HCT116 (cell line): ENCODE measurements around the gene GMEB1. TPM values are rescaled to one million over a fixed set of nuclear protein-coding genes. Genes with fewer than 3 reads are reported as not detected.

ENCODE experiments used
- ATAC-seq: fragments of 200-7000 bp; cut with Tn5 transposase; 2 replicates; pipeline ENCODE4 v1.9.1; 2020; ENCODE audit warnings: mild to moderate bottlenecking, moderate library complexity
- BruUV-seq: library from RNA; stranded (reverse); fragments of 400-500 nt; replicated peaks from 2 replicates; lab custom pipeline; 2021; lab: Mats Ljungman, UMichigan
- CTCF ChIA-PET: fragments of 300-600 bp; sonication (Branson Sonifier 250); formaldehyde crosslinking; loops from one replicate; lab custom pipeline; 2021; ENCODE audit warnings: antibody characterized with exemption; lab: Charles Lee
- POLR2A ChIA-PET: fragments of 300-600, 350-600 bp; sonication (Branson Sonifier 250); formaldehyde crosslinking; loops from one replicate; lab custom pipeline; 2021; ENCODE audit warnings: antibody characterized with exemption; lab: Charles Lee
- RAD21 ChIA-PET, 2 experiments: fragments of 300-600 bp; sonication (Branson Sonifier 250); formaldehyde crosslinking; loops; one replicate each; lab custom pipeline; 2023; ENCODE audit warnings: low total read pairs in 2 of 2; ENCODE audit not compliant: uncharacterized antibody in 2 of 2, unreplicated experiment in 2 of 2, low non-redundant PET in 1 of 2; lab: Charles Lee
- DNase-seq: peaks from one replicate; pipeline ENCODE4 v3.0.0-alpha.2; 2010; ENCODE audit warnings: low read depth, low spot score
- H2AFZ ChIP-seq: fragments of 200-600 bp; shearing (Covaris generic), sonication (generic); 2 replicates; pipeline ENCODE4 v1.6.1; 2017; ENCODE audit warnings: low read depth, mixed run types, mixed read lengths, antibody characterized with exemption, low read length; ENCODE audit not compliant: poor library complexity, severe bottlenecking
- H3K27ac ChIP-seq: 2 replicates; pipeline ENCODE4 v1.5.1; 2012; ENCODE audit warnings: low read depth, low read length
- H3K27me3 ChIP-seq: fragments of 200-600 bp; sonication (generic); 2 replicates; pipeline ENCODE4 v1.6.1; 2016; ENCODE audit warnings: mixed run types, low read length, mixed read lengths; ENCODE audit not compliant: insufficient read depth
- H3K36me3 ChIP-seq, 2 experiments: fragments of 200-500 bp in 1 of 2; fragments of 200-600 bp in 1 of 2; sonication (Bioruptor generic) in 1 of 2; sonication (generic) in 1 of 2; 2 replicates each; pipeline versions ENCODE4 v1.5.1 to v1.6.1; 2014 to 2016; ENCODE audit warnings: low read length in 2 of 2, inconsistent platforms in 1 of 2, mixed read lengths in 1 of 2, mixed run types in 1 of 2; ENCODE audit not compliant: insufficient read depth in 2 of 2, control insufficient read depth in 1 of 2
- H3K4me1 ChIP-seq, 2 experiments: fragments of 200-600 bp in 1 of 2; sonication (generic) in 1 of 2; 2 replicates each; pipeline versions ENCODE4 v1.5.1 to v1.6.1; 2012 to 2017; ENCODE audit warnings: low read length in 2 of 2, inconsistent platforms in 1 of 2, mild to moderate bottlenecking in 1 of 2, mixed read lengths in 1 of 2, mixed run types in 1 of 2, moderate library complexity in 1 of 2; ENCODE audit not compliant: insufficient read depth in 2 of 2, control insufficient read depth in 1 of 2
- H3K4me2 ChIP-seq: fragments of 200-600 bp; sonication (generic); 2 replicates; pipeline ENCODE4 v1.6.1; 2017; ENCODE audit warnings: mixed run types, low read length, mixed read lengths
- H3K4me3 ChIP-seq, 2 experiments: fragments of 200-600 bp in 1 of 2; sonication (generic) in 1 of 2; replicated peaks in 1 of 2; 2 replicates each; pipeline ENCODE4 v1.5.1; 2011 to 2016; ENCODE audit warnings: low read length in 2 of 2, control low read depth in 1 of 2, low read depth in 1 of 2, mild to moderate bottlenecking in 1 of 2, mixed read lengths in 1 of 2, mixed run types in 1 of 2
- H3K79me2 ChIP-seq: fragments of 200-600 bp; sonication (generic); 2 replicates; pipeline ENCODE4 v1.6.1; 2017; ENCODE audit warnings: mild to moderate bottlenecking, mixed run types, low read length, moderate library complexity, mixed read lengths; ENCODE audit not compliant: insufficient read depth
- H3K9ac ChIP-seq: fragments of 200-600 bp; sonication (generic); 2 replicates; pipeline ENCODE4 v1.6.1; 2016; ENCODE audit warnings: low read length, mixed read lengths
- H3K9me2 ChIP-seq: fragments of 200-600 bp; sonication (generic), shearing (Covaris generic); 2 replicates; pipeline ENCODE4 v1.6.1; 2017; ENCODE audit warnings: mixed run types, mild to moderate bottlenecking, moderate library complexity; ENCODE audit not compliant: insufficient read depth
- H3K9me3 ChIP-seq, 2 experiments: fragments of 200-500 bp in 1 of 2; fragments of 200-600 bp in 1 of 2; sonication (Bioruptor generic) in 1 of 2; sonication (generic) in 1 of 2; 2 replicates each; pipeline ENCODE4 v1.6.1; 2014 to 2017; ENCODE audit warnings: low read length in 2 of 2, mixed read lengths in 2 of 2, inconsistent platforms in 1 of 2, low read depth in 1 of 2, mild to moderate bottlenecking in 1 of 2, mixed run types in 1 of 2, moderate library complexity in 1 of 2; ENCODE audit not compliant: control insufficient read depth in 1 of 2, insufficient read depth in 1 of 2
- H4K20me1 ChIP-seq: fragments of 200-600 bp; sonication (generic), shearing (Covaris generic); 2 replicates; pipeline ENCODE4 v1.6.1; 2017; ENCODE audit warnings: mixed run types, mild to moderate bottlenecking, moderate library complexity; ENCODE audit not compliant: insufficient read depth
- CBX3 ChIP-seq: IDR thresholded peaks from 2 replicates; pipeline ENCODE4 v1.6.1; 2012; ENCODE audit warnings: low read depth
- CEBPB ChIP-seq: IDR thresholded peaks from 2 replicates; pipeline ENCODE4 v1.6.1; 2012; ENCODE audit warnings: low read depth
- EGR1 ChIP-seq: IDR thresholded peaks from 2 replicates; pipeline ENCODE4 v1.6.1; 2012; ENCODE audit warnings: low read depth
- EZH2 ChIP-seq: fragments of 200-600 bp; sonication (generic); IDR thresholded peaks from 2 replicates; pipeline ENCODE4 v1.6.1; 2017; ENCODE audit warnings: antibody characterized with exemption, mixed run types
- EZH2phosphoT487 ChIP-seq: fragments of 200-600 bp; IDR thresholded peaks from 2 replicates; pipeline ENCODE4 v1.6.1; 2018; ENCODE audit warnings: antibody characterized with exemption, borderline replicate concordance
- FOSL1 ChIP-seq: IDR thresholded peaks from 2 replicates; pipeline ENCODE4 v1.6.1; 2012; ENCODE audit warnings: low read depth
- JUND ChIP-seq: IDR thresholded peaks from 2 replicates; pipeline ENCODE4 v1.6.1; 2012
- MAX ChIP-seq: IDR thresholded peaks from 2 replicates; pipeline ENCODE4 v1.6.1; 2012
- POLR2A ChIP-seq: IDR thresholded peaks from 2 replicates; pipeline ENCODE4 v1.7.0; 2011; ENCODE audit warnings: borderline replicate concordance; ENCODE audit not compliant: insufficient read depth, insufficient read length; ENCODE audit errors: extremely low read depth
- SIN3A ChIP-seq: IDR thresholded peaks from 2 replicates; pipeline ENCODE4 v1.6.1; 2012; ENCODE audit warnings: low read depth
- SP1 ChIP-seq: IDR thresholded peaks from 2 replicates; pipeline ENCODE4 v1.6.1; 2012; ENCODE audit warnings: low read depth
- TCF7L2 ChIP-seq: IDR thresholded peaks from 2 replicates; pipeline ENCODE4 v1.7.0; 2011; ENCODE audit warnings: borderline replicate concordance, inconsistent platforms; ENCODE audit not compliant: insufficient read depth, insufficient read length; ENCODE audit errors: extremely low read depth
- YY1 ChIP-seq: IDR thresholded peaks from 2 replicates; pipeline ENCODE4 v1.6.1; 2011; ENCODE audit warnings: low read length, low read depth, moderate library complexity, mild to moderate bottlenecking; ENCODE audit not compliant: insufficient replicate concordance; ENCODE audit errors: extremely low read depth
- ZFX ChIP-seq: fragments of 450-650 bp; IDR thresholded peaks from 2 replicates; pipeline ENCODE4 v1.6.1; 2017
- intact Hi-C: fragments of 100-400 bp; cut with micrococcal nuclease; formaldehyde crosslinking; loops from 2 replicates; pipeline ENCODE4 v1.10.0; 2022
- total RNA-seq: library from RNA; stranded (reverse); gene quantifications from one replicate; pipeline ENCODE4 v1.2.1, GENCODE V29; 2021; ENCODE audit not compliant: unreplicated experiment

GMEB1 gene
- total RNA-seq, 1 experiment from 2014 or later = 19.8 TPM

DNA sequence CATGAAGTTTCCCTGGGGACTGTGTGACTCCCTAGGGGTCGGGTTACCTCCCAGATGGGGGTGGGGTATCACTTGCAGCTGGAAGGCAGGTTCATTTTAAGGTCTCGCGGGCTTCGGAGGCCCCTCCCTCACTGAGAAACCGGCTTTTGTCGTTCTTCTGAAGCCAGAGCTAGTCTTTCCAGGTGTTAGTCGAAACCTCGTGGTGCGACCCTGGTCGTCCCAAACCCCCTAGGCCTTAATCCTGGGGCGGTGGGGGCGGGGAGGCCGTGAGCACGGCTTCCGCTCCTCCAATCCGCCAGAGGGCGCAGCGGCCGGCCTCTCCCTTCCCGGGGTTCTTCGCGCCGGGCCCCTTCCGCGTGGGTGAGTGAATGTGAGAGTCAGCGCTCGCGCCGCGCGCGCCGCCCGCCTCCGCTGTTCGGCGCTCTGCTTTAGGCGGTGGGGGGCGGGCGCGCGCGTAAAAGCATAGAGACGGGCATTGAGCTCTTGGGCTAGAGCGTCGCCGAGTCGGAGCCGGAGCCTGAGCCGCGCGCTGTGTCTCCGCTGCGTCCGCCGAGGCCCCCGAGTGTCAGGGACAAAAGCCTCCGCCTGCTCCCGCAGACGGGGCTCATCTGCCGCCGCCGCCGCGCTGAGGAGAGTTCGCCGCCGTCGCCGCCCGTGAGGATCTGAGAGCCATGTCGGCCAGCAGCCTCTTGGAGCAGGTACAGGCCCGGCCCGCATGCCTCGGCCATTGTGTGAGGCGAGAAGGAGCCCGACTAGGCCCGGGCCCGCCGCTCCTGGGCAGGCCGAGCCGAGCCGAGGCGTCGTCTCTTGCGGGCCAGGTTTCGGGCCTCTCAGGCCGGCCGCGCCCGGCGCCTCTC, 68.1 kb downstream of the GMEB1 start, which contains the start of gene YTHDF2 (continued):
- no peak for TF ChIP-seq EZH2
- TF ChIP-seq CBX3 = peak; percentile 96
- TF ChIP-seq EZH2phosphoT487 = no peak
- peak; percentile 98 for TF ChIP-seq EGR1
- peak; percentile 29 for TF ChIP-seq POLR2A
- TF ChIP-seq CEBPB = no peak
- TF ChIP-seq JUND = peak; percentile 15; the same call in 1 of the 2 replicates
- peak; percentile 82 for TF ChIP-seq SP1

GRCh38 chr1:28737307-28738132, 68.9 kb downstream of the GMEB1 start:
- RAD21 ChIA-PET = interaction anchor here (0.6 to 0.9 kb wide), 3 partner anchors 13 to 140 kb away, joined by 4 to 7 read pairs (median 4); no protein-coding TSS in a partner anchor
- no peaks in the 10 kb centered on the region for H3K27me3 ChIP-seq
- H4K20me1 ChIP-seq = peaks cover 24% of the 10 kb centered on the region; the same call in 1 of the 2 replicates
- ATAC-seq (peak; percentile 16; the same call in 1 of the 2 replicates), DNase-seq (peak; percentile 27)
- H3K4me1 ChIP-seq = peaks cover 11 to 20% of the 10 kb centered on the region in 2 experiments
- H3K36me3 ChIP-seq = peaks cover 29 to 41% of the 10 kb centered on the region in 2 experiments
- TF ChIP-seq YY1 = no peak
- TF ChIP-seq ZFX = peak; percentile 96
- no peak; the same call in 1 of the 2 replicates for TF ChIP-seq SIN3A
- TF ChIP-seq FOSL1 = no peak
- TF ChIP-seq TCF7L2 = peak; percentile 23
- 0 out of 2 replicates have a peak, but pooled peaks have one; percentile 25 for TF ChIP-seq MAX
- H3K9ac ChIP-seq = peak overlapping the region; percentile 96
- peak overlapping the region; percentile 91 to 92 for H3K4me3 ChIP-seq
- intact Hi-C loops = loop anchor here (5.0 kb wide), 1 partner anchor 230 kb away; the partner anchor contains the start of gene RCC1
- peak overlapping the region; percentile 97 for H3K27ac ChIP-seq
- H3K9me3 ChIP-seq = no peaks in the 10 kb centered on the region
- no TSS peak for BruUV-seq
- no peak overlapping the region for H2AFZ ChIP-seq
- H3K9me2 ChIP-seq = no peaks in the 10 kb centered on the region
- peaks cover 58% of the 10 kb centered on the region for H3K79me2 ChIP-seq
- CTCF ChIA-PET = interaction anchor here (0.6 to 2.4 kb wide), 22 partner anchors 9 to 489 kb away, joined by 3 to 15 read pairs (median 4); partner anchors contain the start of genes GMEB1, RNU11 and TAF12
- POLR2A ChIA-PET = interaction anchor here (1.0 to 2.7 kb wide), 10 partner anchors 8 to 445 kb away, joined by 3 to 27 read pairs (median 6); partner anchors contain the start of genes GMEB1, RNU11, SRSF4 and TAF12
- peak overlapping the region; percentile 86 for H3K4me2 ChIP-seq
